ENCODE results near the gene LILRA2. TPM values are rescaled to one million over a fixed set of nuclear protein-coding genes. Genes with fewer than 3 reads are reported as not detected.

The LILRA2 gene
- total RNA-seq, 1 experiment from 2014 or later = not detected

GRCh38 chr19:54554896-54555295, 18.7 kb upstream of the LILRA2 start:
- H3K27me3 ChIP-seq (ENCODE audit: insufficient read depth, low read length) = no peaks in the 10 kb centered on the region
- no peaks in the 10 kb centered on the region for H3K79me2 ChIP-seq (ENCODE audit: insufficient read depth, low read length)
- no peak overlapping the region for H3K27ac ChIP-seq (ENCODE audit: insufficient read length, low read depth, low read length)
- no peaks in the 10 kb centered on the region for H3K23me2 ChIP-seq (ENCODE audit: insufficient read length, low read depth, low read length, poor library complexity, severe bottlenecking)
- no peak for DNase-seq
- no peak overlapping the region for H3K23ac ChIP-seq (ENCODE audit: insufficient read length, low read depth, low read length)
- no peak overlapping the region for H2AK5ac ChIP-seq (ENCODE audit: insufficient read length, low read length)
- H3K4me1 ChIP-seq (ENCODE audit: insufficient read depth, low read length) = no peaks in the 10 kb centered on the region
- Mint-ChIP-seq H3K9me3 (peaks cover 79 to 86% of the 10 kb centered on the region in 2 experiments), H3K4me3 (no peak overlapping the region), H3K27me3 (ENCODE audit: low read depth) (peaks cover 2% of the 10 kb centered on the region; the same call in 1 of the 2 replicates), H3K4me1 (no peaks in the 10 kb centered on the region), H3K27ac (no peak overlapping the region), H3K36me3 (ENCODE audit: insufficient read depth in 1 of 3, low read depth in 3 of 3) (peaks cover 11 to 27% (median 11%) of the 10 kb centered on the region in 3 experiments)
- H3K4me2 ChIP-seq (ENCODE audit: insufficient read depth, insufficient read length, low read length) = no peak overlapping the region
- WGBS (ENCODE audit: extremely low coverage, insufficient read length, low lambda C conversion rate) = no CpG with 5 or more reads among the region's 16 CpGs
- H3K18ac ChIP-seq (ENCODE audit: insufficient read length, low read depth, low read length) = no peak overlapping the region
- no peak overlapping the region for H4K5ac ChIP-seq (ENCODE audit: insufficient read length, low read depth, low read length)
- peaks cover 82% of the 10 kb centered on the region for H3K9me3 ChIP-seq (ENCODE audit: control insufficient read depth, low read depth, low read length)
- H3K79me1 ChIP-seq (ENCODE audit: insufficient read depth, low read depth, low read length, poor library complexity, severe bottlenecking) = no peaks in the 10 kb centered on the region
- H2BK5ac ChIP-seq (ENCODE audit: insufficient read length, low read length) = no peak overlapping the region
- H4K8ac ChIP-seq (replicated peaks; ENCODE audit: insufficient read length, low read depth, low read length) = no peak overlapping the region
- no peak overlapping the region for H3K14ac ChIP-seq (ENCODE audit: insufficient read depth, low read length)
- no peaks in the 10 kb centered on the region for H4K20me1 ChIP-seq (ENCODE audit: control insufficient read depth, insufficient read depth, insufficient read length)
- H2BK12ac ChIP-seq (ENCODE audit: insufficient read length, low read depth, low read length) = no peak overlapping the region
- no peak overlapping the region for H2BK15ac ChIP-seq (ENCODE audit: low read depth, low read length)
- no peak overlapping the region for H4K91ac ChIP-seq (ENCODE audit: insufficient read length, low read depth, low read length)
- no peak overlapping the region for H2AFZ ChIP-seq (ENCODE audit: low read length)
- H3K4ac ChIP-seq (ENCODE audit: low read depth, low read length) = no peak overlapping the region
- H3K9ac ChIP-seq (ENCODE audit: extremely low read depth, insufficient read length, low read length) = no peak overlapping the region
- H3T11ph ChIP-seq (ENCODE audit: low read length) = no peak overlapping the region
- no peak overlapping the region for H2BK20ac ChIP-seq (ENCODE audit: low read depth, low read length, poor library complexity, severe bottlenecking)
- H3K56ac ChIP-seq (ENCODE audit: insufficient read length, low read depth, low read length) = no peak overlapping the region
- no peak overlapping the region for H2BK120ac ChIP-seq (ENCODE audit: low read depth, low read length, poor library complexity, severe bottlenecking)
- TF ChIP-seq, protein P1, sequence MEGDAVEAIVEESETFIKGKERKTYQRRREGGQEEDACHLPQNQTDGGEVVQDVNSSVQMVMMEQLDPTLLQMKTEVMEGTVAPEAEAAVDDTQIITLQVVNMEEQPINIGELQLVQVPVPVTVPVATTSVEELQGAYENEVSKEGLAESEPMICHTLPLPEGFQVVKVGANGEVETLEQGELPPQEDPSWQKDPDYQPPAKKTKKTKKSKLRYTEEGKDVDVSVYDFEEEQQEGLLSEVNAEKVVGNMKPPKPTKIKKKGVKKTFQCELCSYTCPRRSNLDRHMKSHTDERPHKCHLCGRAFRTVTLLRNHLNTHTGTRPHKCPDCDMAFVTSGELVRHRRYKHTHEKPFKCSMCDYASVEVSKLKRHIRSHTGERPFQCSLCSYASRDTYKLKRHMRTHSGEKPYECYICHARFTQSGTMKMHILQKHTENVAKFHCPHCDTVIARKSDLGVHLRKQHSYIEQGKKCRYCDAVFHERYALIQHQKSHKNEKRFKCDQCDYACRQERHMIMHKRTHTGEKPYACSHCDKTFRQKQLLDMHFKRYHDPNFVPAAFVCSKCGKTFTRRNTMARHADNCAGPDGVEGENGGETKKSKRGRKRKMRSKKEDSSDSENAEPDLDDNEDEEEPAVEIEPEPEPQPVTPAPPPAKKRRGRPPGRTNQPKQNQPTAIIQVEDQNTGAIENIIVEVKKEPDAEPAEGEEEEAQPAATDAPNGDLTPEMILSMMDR (conservative IDR thresholded peaks at IDR 0.05) = no peak
